T1000 (cell line): ENCODE results near the gene PLXNB1.

Experiments
- DNase-seq: peaks from one replicate; lab custom pipeline; 2025; ENCODE audit warnings: mixed read lengths; lab: John Stamatoyannopoulos, UW

PLXNB1 gene

DNA sequence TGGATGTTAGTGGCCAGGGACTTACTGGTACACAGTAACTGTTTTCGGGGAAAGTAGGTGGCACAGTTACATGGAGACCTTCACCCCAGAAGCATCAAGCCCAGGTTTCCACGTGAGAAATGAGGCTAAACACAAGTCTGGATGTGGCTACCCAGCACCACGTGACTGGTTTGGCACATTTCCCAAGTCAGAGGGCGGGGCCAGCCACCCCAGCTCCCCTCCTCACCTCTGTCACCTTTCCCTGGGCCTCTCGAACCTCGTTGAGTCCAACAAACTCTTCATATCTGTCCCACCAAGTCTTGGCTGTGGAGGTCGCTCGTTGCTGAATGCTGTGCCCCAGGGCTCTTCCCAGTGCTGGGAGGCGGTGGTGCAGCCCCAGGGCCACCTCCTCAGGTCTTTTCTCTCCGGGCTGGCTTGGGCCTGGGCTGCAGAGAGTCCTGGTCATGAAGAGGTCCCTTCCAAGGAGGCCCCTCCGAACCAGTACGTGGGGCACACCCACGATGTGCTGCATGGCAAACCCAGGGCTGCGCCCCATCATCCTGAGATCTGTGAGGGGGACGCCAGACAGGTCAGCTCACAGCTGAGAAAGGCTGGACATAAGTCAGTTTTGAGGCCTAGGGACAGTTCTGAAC is 4.8 kb upstream of the PLXNB1 start:
- no peak for DNase-seq

DNA sequence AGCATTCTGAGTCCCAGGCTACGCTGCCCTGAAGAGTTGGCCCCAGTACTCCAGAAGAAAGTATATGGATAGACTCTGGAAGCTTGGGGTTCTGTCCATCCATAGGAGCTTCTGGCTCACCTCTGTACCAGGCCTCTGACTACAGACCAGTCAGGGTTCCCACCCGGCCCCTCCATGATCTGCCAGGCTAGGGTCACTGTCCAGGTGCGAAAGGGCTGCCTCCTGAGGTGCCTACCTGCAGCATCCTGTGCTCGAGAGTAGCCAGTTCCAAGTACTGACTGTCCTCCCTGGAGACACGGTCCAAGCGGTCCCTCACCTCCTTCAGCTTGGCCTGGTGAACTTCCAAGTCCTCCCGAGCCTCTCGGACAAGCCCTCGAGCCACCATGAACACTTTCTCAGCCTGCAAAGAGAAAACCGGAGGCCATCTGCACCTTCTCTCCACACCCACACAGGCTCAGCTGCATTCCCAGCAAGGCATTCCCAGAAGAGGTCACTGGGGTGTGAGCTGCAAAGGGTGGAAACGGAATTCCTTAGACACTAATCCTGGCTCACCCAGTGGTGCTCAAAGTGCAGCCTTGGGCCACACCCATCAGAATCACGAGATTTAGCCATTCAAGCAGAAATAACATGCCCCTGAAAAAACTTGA is 3.7 kb upstream of the PLXNB1 start:
- no peak for DNase-seq

- DNase-seq: no peak
Measured at GRCh38 chr3:48432411-48433371, 2.8 kb upstream of the PLXNB1 start.

- DNase-seq: no peak
Measured at GRCh38 chr3:48431224-48432029, 1.5 kb upstream of the PLXNB1 start.

- no peak for DNase-seq
Measured at GRCh38 chr3:48430708-48431101, 819 bp upstream of the PLXNB1 start.

GRCh38 chr3:48429317-48429959 is 448 bp downstream of the PLXNB1 start:
- peak; percentile 30 for DNase-seq

- no peak for DNase-seq
Measured at GRCh38 chr3:48428572-48429316, 1.1 kb downstream of the PLXNB1 start.

DNA sequence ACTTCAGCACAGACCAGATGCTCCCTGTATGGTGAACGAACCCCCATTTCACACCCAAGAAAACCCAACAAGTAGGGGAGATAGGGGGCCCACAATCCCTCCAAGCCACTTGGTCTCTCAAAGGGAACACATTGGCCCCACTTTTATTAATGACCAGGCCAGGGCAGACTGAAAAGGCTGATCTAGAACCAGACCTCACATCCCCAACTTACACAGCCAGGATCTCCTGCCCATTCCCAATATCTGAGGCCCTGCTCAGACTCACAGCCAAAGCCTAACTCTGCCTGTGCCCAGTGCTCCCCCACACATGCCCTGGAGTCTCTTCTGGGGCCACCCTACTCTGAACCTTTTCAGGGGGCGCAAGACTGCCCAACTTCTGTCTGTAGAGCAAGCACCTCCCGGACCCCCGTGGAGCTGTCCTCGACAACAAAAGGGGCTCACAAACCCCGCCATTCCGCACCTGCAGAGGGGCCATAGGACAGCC is 1.8 kb downstream of the PLXNB1 start:
- no peak for DNase-seq

DNA sequence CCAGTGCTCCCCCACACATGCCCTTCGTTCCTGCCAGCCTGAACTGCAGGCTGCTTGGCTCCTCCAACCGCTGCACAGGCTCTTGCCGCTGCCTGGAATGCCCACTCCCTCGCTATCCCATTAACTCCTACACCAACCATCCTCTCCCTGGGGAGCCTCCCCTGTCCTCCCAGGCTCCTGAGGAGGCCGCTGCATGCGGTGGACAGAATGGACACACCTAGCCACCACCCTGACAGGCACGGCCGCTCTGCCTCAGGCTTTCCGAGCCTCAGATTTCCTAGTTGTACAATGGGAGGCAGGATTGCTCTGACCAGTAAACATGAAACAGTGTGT is 2.3 kb downstream of the PLXNB1 start:
- DNase-seq: no peak

- no peak for DNase-seq
Measured at GRCh38 chr3:48426944-48427629, 2.8 kb downstream of the PLXNB1 start.

- DNase-seq: no peak
Measured at GRCh38 chr3:48426401-48426909, 3.4 kb downstream of the PLXNB1 start.

GRCh38 chr3:48425281-48425812 is 4.5 kb downstream of the PLXNB1 start:
- DNase-seq: no peak

DNA sequence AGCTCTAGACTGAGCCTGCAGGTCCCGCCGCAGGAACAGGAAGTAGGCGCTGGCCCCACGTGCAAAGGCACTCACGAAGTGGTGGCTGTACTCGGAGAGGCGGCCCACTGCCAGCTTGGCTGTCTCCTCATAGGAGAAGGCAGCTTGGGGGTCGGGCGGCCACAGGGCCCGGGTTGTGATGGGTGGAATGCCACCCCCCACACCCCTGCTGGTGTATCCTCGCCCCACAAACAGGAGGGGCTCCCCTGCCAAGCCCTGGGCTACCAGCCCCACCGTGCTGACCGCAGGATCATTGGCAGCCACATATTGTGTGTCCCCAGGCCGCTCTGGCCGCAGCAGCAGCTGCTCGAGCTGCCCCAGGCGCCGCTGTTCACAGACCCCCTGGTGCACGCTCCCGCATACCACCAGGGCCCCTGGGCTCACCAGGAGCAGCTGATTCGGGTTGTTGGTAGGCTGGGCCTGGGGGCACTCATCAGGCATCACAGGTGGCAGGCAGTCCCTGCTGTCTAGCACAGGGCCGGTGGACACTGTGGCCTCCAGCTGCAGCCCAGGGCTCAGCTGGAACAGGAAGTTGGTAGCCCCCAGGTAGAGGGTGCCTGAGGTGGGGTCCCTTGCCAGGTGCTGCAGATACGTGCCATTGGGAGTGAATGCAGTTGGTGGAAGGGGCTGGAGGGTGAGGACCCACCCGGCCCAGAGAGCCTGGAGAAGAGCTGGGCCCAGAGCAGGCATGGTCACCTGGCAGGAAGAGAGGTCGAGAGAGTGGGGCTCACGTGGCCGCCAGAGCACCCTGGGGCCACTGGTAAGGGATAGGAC is 5.8 kb downstream of the PLXNB1 start:
- DNase-seq: no peak

DNA sequence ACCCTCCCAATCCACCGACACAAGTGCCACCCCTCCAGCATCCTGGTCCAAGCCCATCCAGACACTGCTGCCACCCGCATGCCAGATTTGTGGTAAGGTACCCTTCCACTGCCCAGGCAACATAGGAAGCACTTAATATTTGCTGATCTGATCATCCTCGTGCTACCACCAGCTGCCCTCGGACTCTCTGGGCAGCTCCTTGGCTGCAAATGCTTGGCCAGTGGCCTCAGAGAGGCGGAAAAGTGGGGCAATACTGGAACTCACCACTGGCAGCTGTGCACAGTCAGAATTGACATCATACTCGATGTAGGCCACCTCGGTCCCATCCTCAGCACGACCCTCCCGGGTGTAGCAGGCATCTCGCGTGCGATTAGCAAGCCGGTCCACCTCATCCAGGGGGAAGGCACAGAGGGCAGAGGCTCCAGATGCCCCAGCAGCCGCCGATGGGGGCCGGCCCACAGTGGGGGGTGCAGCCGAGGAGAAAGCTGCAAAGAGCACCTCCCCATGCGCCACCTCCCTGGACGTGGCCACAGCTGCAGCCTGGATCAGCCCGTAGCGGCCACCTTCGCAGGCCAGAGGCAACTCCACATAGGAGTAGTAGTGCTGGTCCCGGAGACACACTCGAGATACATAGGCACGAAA is 6.5 kb downstream of the PLXNB1 start:
- DNase-seq: no peak

DNA sequence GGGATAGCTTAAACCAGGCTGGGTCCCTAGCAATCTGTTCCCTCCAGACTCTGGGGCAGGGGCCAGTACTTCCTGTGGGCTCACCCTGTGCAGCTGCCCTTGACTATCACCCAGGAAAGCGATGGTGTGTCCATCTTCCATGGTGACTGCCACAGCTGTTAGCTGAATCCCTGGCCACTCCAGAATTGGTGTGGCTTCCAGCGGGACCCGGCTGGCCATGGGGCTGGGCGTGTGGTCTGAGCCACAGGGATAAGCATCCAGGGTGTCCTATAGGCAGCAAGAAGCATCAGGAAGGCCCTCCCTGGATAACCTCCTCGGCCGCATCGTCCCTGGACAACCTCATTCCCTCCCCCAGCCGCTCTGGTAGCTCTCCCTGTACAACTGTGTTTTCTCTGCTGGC is 7.2 kb downstream of the PLXNB1 start:
- DNase-seq: no peak

- DNase-seq: no peak
Measured at GRCh38 chr3:48422272-48422671, 7.6 kb downstream of the PLXNB1 start.

GRCh38 chr3:48420561-48420960 is 9.3 kb downstream of the PLXNB1 start:
- no peak for DNase-seq

GRCh38 chr3:48419597-48419996 is 10.3 kb downstream of the PLXNB1 start:
- no peak for DNase-seq
